ENCODE data around the gene CRISP1. TPM values are rescaled to one million over a fixed set of nuclear protein-coding genes. Genes with fewer than 3 reads are reported as not detected.

The CRISP1 gene
- total and polyA plus RNA-seq, 4 donors, result not detected

GRCh38 chr6:49839957-49840356 is 26.4 kb downstream of the CRISP1 start:
- Histone ChIP-seq H3K4me1 (ENCODE audit: control insufficient read depth in 5 of 5, insufficient read depth in 5 of 5, low read length in 5 of 5) (no peaks in the 10 kb centered on the region), H3K9ac (ENCODE audit: insufficient read depth in 1 of 2, low read length in 2 of 2) (no peak overlapping the region), H3K27me3 (ENCODE audit: control insufficient read depth in 3 of 3, insufficient read depth in 3 of 3, low read length in 2 of 3) (no peaks in the 10 kb centered on the region), H3K9me3 (ENCODE audit: control insufficient read depth in 4 of 4, insufficient read depth in 3 of 4, low read length in 3 of 4) (no peaks in the 10 kb centered on the region), H3K27ac (ENCODE audit: low read depth in 1 of 2, low read length in 1 of 2) (no peak overlapping the region), H3K4me3 (no peak overlapping the region), H3K36me3 (ENCODE audit: control insufficient read depth in 4 of 4, insufficient read depth in 4 of 4, low read length in 4 of 4) (no peaks in the 10 kb centered on the region)
- no peak for TF ChIP-seq CTCF (IDR thresholded peaks at IDR 0.05; ENCODE audit: control extremely low read depth, extremely low read depth)
- ATAC-seq (ENCODE audit: insufficient read depth, low FRiP score) (no peak), DNase-seq (no peak)
- WGBS, 2 donors, result 89 to 95% methylated on average over 2 of the region's 2 CpGs

GRCh38 chr6:49839162-49839561 is 27.2 kb downstream of the CRISP1 start:
- H3K4me1 ChIP-seq (ENCODE audit: control insufficient read depth in 5 of 5, insufficient read depth in 5 of 5, low read length in 5 of 5), result no peaks in the 10 kb centered on the region
- no peaks in the 10 kb centered on the region for H3K9me3 ChIP-seq (ENCODE audit: control insufficient read depth in 4 of 4, insufficient read depth in 3 of 4, low read length in 3 of 4)
- no peaks in the 10 kb centered on the region for H3K36me3 ChIP-seq (ENCODE audit: control insufficient read depth in 4 of 4, insufficient read depth in 4 of 4, low read length in 4 of 4)
- WGBS, 2 donors, result 92 to 96% methylated on average over 2 of the region's 2 CpGs
- no peak overlapping the region for H3K4me3 ChIP-seq
- no peak for TF ChIP-seq CTCF (IDR thresholded peaks at IDR 0.05; ENCODE audit: control extremely low read depth, extremely low read depth)
- ATAC-seq (ENCODE audit: insufficient read depth, low FRiP score) (no peak), DNase-seq (no peak)
- no peaks in the 10 kb centered on the region for H3K27me3 ChIP-seq (ENCODE audit: control insufficient read depth in 3 of 3, insufficient read depth in 3 of 3, low read length in 2 of 3)
- no peak overlapping the region for H3K27ac ChIP-seq (ENCODE audit: low read depth in 1 of 2, low read length in 1 of 2)
- no peak overlapping the region for H3K9ac ChIP-seq (ENCODE audit: insufficient read depth in 1 of 2, low read length in 2 of 2)

- H3K27ac ChIP-seq (ENCODE audit: low read depth in 1 of 2, low read length in 1 of 2), result no peak overlapping the region
- H3K9ac ChIP-seq (ENCODE audit: insufficient read depth in 1 of 2, low read length in 2 of 2), result no peak overlapping the region
- H3K4me3 ChIP-seq, result no peak overlapping the region
- ATAC-seq (ENCODE audit: insufficient read depth, low FRiP score), result no peak
- no peaks in the 10 kb centered on the region for H3K36me3 ChIP-seq (ENCODE audit: control insufficient read depth in 4 of 4, insufficient read depth in 4 of 4, low read length in 4 of 4)
- WGBS, 2 donors, result 88 to 94% methylated on average over 3 of the region's 3 CpGs
- no peaks in the 10 kb centered on the region for H3K9me3 ChIP-seq (ENCODE audit: control insufficient read depth in 4 of 4, insufficient read depth in 3 of 4, low read length in 3 of 4)
- no peak for DNase-seq
- TF ChIP-seq CTCF (IDR thresholded peaks at IDR 0.05; ENCODE audit: control extremely low read depth, extremely low read depth), result no peak
- H3K4me1 ChIP-seq (ENCODE audit: control insufficient read depth in 5 of 5, insufficient read depth in 5 of 5, low read length in 5 of 5), result no peaks in the 10 kb centered on the region
- H3K27me3 ChIP-seq (ENCODE audit: control insufficient read depth in 3 of 3, insufficient read depth in 3 of 3, low read length in 2 of 3), result no peaks in the 10 kb centered on the region
Measured at GRCh38 chr6:49835140-49835539, 31.2 kb downstream of the CRISP1 start.

GRCh38 chr6:49833386-49833785 is 32.9 kb downstream of the CRISP1 start:
- DNase-seq (no peak), ATAC-seq (ENCODE audit: insufficient read depth, low FRiP score) (no peak)
- Histone ChIP-seq H3K36me3 (ENCODE audit: control insufficient read depth in 4 of 4, insufficient read depth in 4 of 4, low read length in 4 of 4) (no peaks in the 10 kb centered on the region), H3K9ac (ENCODE audit: insufficient read depth in 1 of 2, low read length in 2 of 2) (no peak overlapping the region), H3K4me3 (no peak overlapping the region), H3K4me1 (ENCODE audit: control insufficient read depth in 5 of 5, insufficient read depth in 5 of 5, low read length in 5 of 5) (no peaks in the 10 kb centered on the region), H3K27ac (ENCODE audit: low read depth in 1 of 2, low read length in 1 of 2) (no peak overlapping the region), H3K9me3 (ENCODE audit: control insufficient read depth in 4 of 4, insufficient read depth in 3 of 4, low read length in 3 of 4) (no peaks in the 10 kb centered on the region), H3K27me3 (ENCODE audit: control insufficient read depth in 3 of 3, insufficient read depth in 3 of 3, low read length in 2 of 3) (no peaks in the 10 kb centered on the region)
- WGBS, 2 donors, result 86 to 97% methylated on average over 1 of the region's 1 CpG
- no peak for TF ChIP-seq CTCF (IDR thresholded peaks at IDR 0.05; ENCODE audit: control extremely low read depth, extremely low read depth)

All from lung (tissue), 12 donors.